CD4-positive, alpha-beta T cell treated with Interleukin-17A for 1 hour (primary cell): ENCODE data around the gene EPM2A.
"Not testable (repeated sequence)": the region's sequence is repeated elsewhere in the genome, so short reads cannot be mapped to it uniquely, and the experiment has no call there.

Experiments used
- DNase-seq: peaks from one replicate; pipeline ENCODE4 v3.0.0-alpha.2; 2020

EPM2A gene

DNA sequence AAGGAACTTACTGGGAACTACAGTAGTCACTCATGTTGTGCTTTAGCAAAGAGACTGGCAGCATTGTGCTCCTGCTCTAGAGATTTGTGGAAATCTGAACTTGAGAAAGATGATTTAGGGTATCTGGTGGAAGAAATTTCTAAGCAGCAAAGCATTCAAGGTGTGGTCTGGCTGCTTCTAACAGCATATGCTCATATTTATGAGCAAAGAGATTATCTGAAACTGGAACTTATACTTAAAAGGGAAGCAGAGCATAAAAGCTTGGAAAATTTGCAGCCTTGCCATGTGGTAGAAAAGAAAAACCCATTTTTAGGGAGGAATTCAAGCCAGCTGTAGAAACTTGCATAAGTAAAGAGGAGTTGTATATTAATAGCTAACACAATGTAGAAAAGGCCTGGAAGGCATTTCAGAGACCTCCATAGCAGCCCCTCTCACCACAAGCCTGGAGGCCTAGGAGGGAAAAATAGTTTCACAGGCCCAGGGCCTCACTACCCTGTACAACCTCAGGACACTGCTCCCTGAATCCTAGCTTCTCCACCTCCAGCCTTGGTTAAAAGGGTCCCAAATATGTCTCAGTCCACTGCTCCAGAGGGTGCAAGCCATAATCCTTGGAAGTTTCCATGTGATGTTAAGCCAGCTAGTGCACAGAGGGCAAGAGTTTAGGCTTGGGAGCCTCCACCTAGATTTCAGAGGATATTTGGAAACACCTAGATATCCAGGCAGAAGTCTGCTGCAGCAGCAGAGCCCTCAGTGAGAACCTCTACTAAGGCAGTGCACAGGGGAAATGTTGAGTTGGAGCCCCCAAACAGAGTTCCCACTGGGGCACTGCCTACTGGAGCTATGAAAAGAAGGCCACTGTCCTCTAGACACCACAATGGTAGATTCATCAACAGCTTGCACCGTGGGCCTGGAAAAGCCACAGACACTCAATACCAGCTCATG is 6.6 kb downstream of the EPM2A start:
- no peak for DNase-seq

DNA sequence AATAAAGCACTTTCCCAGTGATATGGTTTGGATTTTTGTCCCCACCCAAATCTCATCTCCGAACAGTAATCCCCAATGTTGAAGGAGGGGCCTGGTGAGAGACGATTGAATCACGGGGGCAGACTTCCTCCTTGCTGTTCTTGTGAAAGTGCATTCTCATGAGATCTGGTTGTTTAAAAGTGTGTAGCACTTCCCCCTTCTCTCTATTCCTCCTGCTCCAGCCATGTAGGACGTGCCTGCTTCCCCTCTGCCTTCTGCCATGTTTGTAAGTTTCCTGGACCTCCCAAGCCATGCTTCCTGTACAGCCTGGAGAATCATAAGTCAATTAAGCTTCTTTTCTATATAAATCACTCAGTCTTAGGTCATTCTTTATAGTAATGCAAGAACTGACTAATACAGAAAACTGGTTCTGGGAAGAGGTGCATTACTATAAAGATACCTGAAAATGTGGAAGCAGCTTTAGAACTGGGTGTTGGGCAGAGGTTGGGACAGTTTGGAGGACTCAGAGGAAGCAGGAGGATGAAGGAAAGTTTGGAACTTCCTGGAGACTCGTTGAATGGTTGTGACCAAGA is 7.4 kb downstream of the EPM2A start:
- no peak for DNase-seq

DNA sequence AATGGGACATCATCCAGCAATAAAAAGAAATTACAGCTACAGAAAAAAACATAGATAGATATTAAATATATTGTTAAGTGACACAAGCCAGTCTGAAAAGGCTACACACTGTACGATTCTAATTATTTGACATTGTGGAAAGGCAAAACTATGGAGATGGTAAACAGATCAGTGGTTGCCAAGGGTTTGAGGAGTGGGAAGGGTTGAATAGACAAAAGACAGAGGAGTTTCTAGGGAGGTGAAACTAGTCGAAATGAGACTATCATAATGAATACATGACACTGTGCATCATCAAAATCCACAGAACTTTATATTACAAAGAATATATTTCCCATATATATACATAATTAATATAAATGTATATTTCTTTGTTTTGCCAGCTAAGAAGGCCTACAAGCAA is 9.8 kb downstream of the EPM2A start:
- DNase-seq = no peak

DNA sequence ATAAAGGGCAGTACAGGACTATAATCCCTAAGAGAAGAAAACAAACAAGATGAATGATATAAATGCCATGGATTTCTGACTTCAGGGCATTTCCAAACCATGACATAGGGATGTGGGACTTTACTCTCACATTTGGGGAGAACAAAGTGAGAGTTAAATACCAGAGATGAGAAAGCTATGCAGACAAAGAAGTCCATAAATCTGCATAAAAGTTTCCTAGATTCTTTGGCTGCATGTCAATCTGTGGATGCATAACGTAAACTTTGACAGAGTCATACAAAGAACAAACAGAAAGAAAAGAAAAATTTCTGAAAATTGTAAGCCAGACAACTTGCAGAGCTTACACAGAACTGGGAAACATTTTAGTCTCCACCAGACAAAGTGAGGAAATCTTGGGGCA is 11.7 kb downstream of the EPM2A start:
- DNase-seq = no peak

DNA sequence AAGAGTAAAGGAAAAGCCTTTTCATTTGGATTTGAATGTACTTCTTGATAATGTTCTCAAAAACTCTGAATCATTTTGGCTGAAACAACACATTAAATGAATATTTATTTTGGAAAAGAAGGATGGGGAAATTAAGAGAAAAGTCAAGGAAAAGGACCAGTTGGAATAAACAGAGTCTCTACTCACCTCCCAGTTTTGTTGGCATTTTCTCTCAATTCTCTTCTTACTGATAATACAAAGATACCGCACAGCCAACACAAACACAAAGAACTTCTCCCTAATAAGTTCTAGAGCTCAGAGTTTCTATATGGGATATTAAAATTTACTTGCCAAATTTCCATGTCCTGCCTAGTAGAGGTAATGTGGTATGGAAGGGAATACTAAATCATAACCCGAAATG is 13.1 kb downstream of the EPM2A start:
- no peak for DNase-seq

DNA sequence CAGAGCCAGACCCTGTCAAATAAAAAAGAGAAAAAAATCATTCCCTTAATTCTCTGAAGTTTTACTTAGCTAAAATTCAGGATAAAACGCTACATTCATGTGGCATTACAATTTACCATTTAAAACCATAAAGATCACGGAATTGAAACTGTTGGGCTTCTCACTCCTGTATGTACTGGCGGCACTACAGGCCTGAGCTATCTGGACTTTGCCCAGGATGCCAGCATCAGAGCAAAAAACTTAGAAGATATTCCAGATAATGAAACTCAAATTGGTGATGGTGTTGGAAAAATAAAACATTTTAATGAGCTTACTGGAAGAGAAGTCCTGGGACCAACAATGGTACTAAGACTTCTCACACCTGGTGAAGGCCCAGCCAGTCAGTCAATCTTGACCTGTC is 14.2 kb downstream of the EPM2A start:
- no peak for DNase-seq

DNA sequence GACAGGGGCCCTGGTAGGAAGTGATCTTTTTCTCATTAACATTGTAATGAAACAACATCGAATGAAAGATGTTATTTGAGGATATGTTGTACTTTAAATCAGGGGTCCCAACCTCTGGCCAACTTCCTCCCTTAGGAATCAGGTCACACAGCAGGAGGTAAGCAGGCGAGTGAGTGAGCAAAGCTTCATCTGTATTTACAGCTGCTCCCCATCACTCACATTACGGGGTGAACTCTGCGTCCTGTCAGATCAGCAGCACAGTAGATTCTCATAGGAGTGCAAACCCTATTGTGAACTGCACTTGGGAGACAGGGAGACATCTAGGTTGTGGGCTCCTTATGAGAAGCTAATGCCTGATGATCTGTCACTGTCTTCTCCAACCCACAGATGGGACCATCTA is 19.9 kb downstream of the EPM2A start:
- DNase-seq = no peak

DNA sequence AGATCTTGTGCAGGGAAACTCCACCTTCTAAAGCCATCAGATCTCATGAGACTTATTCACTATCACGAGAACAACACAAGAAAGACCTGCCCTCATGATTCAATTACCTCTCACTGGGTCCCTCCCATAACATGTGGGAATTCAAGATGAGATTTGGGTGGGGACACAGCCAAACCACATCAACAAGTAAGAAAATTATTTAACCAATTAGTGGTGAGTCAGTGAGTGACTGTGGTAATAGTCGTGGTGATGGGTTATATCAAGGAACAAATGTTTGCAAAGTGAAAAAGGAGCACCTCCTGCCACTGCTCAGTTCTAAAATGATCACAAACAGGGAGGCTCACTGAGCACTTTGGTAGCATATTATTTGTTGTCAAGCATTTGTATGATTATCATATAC is 20.6 kb downstream of the EPM2A start:
- no peak for DNase-seq

DNA sequence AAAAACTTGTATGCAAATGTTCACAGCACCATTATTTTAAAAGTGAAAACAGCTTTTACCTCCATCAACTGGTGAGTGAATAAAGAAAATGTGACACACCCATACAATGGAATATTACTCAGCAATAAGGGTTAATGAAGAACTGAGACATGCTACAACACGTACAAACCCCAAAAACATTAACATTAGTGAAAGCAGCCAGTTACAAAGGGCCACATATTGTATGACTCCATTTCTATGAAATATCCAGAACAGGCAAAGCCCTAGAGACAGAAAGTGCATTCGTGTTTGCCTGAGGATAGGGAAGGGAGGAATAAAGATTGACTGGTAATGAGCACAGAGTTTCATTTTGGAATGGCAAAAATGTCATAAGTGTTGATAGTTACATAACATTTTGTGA is 21.5 kb downstream of the EPM2A start:
- DNase-seq = no peak

DNA sequence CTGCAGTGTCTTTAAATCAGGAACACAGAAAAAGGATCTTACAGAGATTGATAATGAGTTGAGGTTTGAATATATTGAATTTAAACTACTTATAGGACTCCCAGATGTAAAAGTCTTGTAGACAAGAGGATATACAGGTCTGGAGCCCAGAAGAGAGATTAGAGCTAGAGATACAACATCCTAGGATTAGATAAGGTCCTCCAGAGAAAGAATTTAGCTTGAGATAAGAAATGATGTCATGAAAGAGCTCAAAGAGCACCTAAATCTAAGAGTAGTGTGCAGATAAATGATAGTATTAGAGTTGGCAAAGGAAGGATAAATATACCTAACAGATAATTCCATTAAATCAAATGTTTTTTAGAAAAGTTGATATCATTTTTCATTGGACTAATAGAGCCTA is 23.9 kb downstream of the EPM2A start:
- DNase-seq = no peak

DNA sequence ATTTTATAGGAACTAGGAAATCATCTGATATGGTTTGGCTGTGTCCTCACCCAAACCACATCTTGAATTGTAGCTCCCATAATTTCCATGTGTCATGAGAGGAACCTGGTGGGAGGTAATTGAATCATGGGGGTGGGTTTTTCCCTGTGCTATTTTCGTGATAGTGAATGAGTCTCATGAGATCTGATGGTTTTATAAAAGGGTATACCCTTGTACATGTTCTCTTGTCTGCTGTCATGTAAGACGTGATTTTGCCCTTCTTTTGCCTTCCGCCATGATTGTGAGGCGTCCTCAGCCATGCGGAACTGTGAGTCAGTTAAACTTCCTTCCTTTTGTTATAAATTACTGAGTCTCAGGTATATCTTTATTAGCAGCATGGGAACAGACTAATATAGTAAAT is 27.9 kb downstream of the EPM2A start:
- no peak for DNase-seq

DNA sequence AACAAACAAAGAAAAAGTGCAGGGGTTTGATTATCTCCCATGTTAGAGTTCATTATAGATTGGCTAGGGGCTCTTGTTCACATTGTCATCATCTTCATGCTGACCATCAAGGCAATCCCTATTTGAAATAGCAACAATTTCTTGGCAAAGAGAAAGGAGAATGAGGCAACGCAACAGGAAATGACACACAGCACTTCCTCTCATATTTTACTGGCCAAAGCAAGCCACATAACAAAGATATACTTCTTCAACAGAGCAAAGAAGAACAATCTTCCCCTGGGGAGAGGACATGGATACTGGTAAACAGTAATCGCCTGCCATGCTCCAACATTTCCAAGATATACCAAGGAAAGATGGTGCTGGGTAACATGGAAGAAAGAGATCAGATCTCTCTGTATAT is 29.8 kb downstream of the EPM2A start:
- DNase-seq = no peak

DNA sequence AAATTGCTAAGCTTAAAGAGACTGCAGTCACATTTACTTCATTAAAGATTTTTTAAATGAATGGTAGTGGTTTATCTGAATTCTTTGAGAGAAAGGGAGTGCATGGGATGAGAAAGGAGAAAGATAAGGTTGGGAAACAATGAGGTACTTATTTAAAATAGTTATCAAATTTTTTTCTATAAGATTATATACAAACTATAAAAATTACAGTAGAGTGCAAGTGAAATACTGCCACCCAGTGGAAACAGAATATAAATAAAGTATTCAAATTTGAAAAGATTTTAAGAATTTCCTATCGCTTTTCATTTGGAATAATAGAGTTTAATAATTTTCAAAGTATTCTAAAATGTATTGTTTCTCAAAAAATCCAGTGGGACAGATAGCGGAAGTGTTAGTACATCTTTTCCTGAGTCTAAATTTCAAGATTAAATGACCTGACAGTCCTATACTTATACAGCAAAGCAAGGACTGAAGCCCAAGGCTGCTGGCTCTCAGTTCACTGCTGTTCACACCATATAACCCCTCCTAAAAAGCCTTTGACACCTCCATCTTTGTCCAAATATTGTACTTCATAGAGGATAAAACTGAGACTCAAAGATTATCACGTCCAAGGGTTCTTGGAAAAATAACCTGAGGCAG is 31.1 kb downstream of the EPM2A start:
- no peak for DNase-seq

DNA sequence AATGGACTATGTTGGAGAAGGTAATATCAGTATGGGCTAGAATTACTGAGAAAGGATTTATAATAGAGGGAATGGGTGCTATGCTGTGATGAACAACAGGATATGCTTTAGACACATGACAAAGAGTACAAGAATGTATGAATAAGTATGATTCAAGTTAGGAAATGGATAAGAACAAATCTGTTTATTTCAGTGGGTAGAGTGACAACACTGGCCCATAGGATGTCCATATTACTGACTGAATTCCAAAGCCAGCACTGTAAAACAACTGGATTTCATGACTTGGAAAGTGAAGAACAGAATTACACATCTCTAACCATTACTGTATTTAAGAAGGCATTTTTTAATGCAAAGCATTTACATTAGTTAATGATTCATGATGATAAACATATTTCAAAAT is 35.9 kb downstream of the EPM2A start:
- no peak for DNase-seq

DNA sequence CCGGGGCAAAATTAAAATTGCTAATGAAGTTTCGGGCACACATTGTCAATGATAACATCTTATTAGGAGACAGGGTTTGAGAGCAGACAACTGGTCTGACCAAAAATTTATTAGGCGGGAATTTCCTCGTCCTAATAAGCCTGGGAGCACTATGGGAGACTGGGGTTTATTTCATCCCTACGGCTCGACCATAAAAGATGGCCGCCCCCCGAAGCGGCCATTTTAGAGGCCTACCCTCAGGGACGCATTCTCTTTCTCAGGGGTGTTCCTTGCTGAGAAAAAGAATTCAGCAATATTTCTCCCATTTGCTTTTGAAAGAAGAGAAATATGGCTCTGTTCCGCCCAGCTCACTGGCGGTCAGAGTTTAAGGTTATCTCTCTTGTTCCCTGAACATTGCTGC is 37.9 kb downstream of the EPM2A start:
- not testable (repeated sequence) for DNase-seq

DNA sequence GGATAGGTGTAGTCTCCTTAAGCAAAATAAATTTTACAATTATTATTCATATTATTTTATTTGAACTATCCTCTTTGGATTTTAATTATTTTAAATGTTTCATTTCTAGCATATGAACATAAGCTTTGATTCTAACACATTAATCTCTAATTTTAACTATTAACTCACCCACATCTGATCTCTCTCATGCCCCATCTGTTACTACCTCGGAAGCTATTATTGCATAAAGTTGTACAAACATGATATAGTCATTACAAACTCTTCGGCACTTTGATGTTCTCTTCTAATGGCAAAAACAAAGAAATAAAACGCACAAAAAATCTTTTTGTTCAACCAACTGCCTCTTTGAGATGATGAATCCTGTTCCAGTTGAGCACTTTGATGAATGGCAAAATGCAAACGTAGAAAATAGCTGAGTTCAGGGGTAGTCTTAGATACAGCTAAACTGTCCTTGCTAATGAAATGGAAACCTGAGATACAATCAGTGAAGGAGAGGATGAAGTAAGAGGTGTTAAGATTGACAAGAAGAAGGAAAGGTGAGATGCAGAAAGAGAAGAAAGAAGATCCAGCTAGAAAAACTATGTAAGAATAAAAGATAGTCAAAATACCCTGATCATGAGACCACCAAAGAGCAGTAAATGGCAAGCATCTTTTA is 41.1 kb downstream of the EPM2A start:
- no peak for DNase-seq

DNA sequence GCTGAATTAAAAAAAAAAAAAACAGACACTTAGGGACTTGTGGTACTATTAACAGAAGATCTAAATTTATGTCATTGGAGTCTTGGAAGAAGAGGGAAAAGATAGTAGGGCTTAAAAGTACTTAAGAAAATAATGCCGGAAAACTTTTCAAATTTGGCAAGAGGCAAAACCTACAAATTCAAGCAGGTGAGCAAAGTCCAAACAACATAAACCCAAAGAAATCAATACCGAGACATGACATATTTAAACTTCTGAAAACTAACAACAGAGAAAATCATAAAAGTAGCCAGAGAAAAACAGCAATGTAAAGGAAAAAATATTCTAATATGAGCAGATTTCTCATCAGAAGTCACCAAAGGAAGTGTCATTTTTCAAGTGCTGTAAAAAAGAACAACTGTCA is 44.4 kb downstream of the EPM2A start:
- DNase-seq = no peak

DNA sequence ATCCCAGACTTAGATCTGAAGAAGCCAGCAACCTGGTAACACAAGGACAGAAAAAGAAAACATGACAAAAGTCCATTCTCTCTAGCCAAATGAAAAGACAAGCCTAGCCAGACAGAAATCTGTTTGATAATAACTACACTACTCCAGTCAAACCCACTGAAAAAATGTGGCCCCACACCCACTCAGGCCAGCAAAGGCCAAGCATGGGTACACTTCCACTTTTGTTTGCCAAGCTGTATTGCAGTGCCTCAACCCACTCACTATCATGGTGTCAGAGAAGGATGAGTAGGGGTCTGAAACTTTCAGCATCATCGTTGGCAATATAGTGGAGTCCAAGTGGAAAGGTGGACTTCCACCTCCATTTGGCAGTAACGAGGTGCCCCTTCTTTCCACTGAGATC is 45.8 kb downstream of the EPM2A start:
- DNase-seq = no peak

DNA sequence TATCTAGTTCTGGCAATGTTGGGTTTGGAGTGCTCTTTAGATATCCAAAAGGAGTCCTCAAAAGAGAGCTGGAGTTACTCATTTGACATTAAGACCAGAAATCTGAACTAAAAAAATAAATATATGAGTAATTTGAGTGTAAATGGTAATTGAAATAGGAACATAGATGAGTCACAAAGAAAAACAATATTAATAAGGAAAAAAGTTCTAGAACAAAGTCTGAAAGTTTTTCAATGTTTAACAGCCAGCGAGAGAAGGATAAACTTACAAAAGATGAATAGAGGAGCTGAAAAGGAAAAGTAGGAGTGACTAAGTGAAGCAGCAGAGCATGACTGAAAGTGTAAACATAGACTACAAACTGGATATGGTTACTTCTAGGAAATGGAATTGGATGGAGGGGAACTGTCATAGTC is 46.8 kb downstream of the EPM2A start:
- DNase-seq = no peak

DNA sequence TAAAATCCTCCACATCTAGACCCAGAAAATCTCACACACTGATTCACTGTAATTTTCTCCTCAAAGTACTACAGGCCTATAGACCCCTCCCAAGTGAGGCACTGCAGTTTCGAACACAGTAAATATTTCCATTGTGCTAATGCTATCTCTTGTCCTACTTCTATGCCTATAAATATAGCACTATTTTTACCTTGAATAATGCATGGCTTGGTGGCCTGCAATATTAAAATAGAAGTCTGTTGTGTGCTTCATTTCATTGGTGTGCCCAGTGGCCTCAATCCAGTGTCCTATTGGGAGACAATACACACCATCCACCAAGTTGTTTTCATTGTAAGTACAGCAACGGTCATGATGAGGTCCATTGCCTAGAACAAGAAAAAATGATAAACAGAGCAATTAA is 49.4 kb downstream of the EPM2A start:
- DNase-seq = no peak

DNA sequence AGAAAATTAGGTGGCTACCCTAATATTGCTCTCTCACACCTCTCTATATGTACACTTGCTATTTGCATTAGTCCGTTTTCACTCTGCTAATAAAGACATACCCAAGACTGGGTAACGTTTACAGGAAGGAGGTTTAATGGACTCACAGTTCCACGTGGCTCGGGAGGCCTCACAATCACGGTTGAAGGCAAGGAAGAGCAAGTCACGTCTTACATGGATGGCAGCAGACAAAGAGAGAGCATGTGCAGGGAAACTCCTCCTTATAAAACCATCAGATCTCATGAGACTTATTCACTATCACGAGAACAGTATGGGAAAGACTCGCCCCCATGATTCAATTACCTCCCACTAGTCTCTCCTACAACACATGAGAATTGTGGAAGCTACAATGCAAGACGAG is 53.4 kb downstream of the EPM2A start:
- no peak for DNase-seq

DNA sequence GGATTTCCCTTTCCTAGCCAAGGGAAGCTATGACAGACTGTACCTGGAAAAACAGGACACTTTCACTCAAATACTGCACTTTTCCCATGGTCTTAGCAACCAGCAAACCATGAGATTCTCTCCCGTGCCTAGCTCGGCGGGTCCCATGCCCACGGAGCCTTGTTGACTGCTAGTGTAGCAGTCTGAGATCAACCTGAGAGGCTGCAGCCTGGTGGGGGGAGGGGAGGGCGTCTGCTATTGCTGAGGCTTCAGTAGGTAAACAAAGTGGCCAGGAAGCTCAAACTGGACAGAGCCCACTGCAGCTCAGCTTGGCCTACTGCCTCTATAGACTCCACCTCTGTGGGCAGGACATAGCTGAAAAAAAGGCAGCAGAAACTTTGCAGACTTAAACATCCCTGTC is 61.8 kb downstream of the EPM2A start:
- no peak for DNase-seq

DNA sequence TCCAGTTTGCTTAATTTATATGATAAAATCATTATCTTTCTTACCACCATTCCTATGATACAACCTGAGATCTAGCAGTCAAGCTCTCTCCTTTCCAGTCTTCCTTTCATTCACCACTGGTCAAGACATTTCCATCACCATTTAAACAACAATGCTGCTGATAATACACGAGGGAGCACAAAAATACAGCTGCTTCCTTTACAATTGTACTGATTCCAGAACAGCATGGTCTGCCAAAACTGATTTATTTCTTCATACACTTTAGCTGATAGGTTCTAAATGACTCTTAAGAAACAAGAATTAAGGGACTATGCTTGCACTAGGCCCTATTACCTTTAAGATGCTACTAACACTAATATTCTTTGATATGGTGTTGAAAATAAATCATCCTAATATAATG is 65.0 kb downstream of the EPM2A start:
- DNase-seq = no peak

DNA sequence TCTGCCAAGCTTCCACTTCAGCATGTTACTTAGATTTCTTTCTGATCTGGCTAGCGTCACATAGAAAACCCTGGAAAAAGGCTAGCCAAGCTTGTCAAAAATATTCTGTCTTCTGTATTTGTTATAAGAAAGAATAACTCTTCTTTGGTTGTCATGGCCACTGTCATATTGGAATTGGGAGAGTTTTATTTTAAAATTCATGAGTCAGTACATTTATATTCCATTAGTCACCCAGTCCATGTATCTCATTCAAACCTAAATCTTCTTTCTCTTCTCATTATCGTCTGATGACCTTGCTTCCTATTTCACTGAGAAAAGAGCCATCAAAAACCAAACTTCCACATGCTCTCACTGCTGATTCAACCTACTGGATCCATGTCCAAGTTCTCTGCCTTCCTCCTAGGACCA is 65.7 kb downstream of the EPM2A start:
- no peak for DNase-seq
